ENCODE data around the gene RPL38.

The RPL38 gene

DNA sequence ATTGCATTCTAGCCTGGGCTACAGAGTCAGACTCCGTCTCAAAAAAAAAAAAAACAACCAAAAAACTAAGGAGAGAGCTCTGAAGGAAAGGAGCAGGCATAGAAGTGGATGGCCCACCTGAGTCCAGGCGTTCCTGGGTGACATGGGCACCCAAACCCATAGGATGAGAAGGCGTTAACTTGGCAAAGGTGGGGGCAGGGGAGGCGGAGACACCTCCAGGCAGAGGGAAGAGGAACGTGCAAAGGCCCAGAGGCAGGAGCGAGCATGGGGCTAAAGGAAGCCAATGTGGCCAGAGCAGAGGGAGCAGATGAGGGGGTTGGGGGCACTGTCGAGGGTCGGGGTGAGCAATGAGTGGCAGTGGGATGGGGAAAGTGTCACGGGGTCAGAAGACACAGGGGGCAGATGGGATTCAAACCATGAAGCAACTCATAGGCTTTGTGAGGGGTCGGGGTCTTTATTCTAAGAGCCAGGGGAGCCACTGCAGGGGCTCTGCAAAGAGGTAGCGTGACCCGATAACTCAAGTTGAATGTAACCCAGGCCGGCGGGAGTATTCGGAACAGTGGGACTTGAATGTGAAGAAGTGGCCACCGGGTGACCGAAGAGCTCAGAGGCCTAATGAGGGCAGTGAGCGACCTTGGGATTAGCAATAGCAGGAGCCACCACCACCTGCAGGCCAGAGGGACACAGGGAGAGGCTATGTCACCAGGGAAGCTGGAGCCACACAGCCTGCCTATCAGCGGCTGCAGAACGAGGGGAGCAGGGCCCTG, 21.7 kb downstream of the RPL38 start:
- no peak for DNase-seq (ENCODE audit: low read depth)

DNA sequence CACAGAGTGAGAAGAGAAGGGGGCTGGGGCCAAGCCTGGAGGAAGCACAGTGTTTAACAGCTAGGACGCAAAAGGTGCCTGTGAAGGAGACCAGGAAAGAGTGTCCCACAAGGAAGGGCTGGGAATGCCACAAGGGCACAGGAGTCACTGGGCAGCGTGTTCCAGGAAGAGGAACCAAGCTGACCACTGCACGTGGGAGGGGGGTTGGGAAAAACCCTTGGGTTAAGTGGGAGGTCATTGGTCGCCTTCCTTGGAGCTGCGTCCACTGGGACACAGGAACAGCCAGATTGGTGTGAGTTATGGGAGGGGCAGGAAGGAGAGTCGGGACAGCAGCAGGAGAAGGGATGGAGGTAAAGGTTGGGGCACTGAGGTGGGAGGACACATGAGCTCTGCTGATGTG, 22.8 kb downstream of the RPL38 start:
- no peak for DNase-seq (ENCODE audit: low read depth)

DNA sequence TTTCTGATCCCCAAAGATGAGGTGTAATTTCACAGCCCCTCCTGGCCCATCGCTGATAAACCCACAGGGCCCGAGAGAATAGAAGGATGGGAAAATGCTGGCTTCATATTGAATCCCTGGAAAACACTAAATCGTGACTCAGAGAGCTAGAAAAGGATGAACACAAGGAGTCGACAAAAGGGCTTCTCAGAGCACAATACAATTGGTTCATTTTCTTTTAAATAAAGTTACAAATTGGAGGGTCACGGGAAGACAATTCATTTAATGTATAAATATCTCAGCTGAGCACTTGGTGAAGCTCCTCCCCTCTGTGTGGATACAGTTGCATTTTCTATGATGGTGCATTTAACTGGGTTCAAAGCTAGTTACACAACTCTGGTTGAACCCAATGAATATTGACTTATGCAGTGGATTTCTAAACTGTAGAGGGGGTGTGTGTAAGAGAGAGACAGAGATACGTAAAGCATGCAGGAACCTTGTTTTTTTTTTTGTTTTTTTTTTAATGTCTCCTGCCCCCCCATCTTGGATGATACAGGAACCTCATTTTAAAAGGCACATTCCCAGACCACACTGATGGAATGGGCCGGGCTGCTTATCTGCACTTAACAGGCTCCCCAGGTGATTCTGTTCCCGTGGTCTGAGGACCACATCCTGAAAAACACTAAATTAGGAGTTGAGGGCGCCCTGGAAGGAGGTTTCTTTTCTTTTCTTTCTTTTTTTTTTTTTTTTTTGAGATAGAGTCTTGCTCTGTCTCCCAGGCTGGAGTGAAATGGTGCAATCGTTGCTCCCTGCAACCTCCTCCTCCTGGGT, 24.0 kb downstream of the RPL38 start:
- no peak for DNase-seq (ENCODE audit: low read depth)

DNA sequence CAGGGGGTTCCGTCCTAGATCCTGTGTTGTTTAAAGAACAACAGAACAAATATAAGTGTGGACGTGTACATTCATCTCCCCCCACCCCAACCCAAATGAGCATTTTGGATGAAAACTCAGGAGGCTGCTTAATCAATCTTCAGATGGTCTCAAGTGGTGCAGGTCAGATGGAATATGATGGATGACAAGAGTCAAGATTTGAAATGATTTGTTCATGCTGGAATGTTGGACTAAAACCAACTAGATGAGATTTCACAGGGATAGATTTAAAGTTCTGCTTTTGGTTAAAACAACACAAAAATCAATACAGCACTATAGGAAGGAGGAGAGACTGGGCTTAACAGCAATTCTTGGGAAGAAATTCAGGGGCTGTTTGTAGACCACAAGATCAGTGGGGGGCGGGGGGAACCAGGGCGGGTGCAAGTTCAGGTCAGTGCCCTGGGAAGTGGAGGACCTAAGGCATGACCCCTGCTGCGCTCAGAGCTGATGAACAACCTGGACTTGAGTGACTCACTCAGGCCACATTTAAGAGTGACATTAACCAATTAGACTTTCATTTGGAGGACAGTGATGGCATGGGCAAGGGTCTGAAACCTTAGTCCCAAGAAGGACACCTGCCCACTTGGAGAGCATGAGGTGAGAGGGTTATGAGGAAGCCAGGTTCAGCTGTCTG, 25.0 kb downstream of the RPL38 start:
- no peak for DNase-seq (ENCODE audit: low read depth)

DNA sequence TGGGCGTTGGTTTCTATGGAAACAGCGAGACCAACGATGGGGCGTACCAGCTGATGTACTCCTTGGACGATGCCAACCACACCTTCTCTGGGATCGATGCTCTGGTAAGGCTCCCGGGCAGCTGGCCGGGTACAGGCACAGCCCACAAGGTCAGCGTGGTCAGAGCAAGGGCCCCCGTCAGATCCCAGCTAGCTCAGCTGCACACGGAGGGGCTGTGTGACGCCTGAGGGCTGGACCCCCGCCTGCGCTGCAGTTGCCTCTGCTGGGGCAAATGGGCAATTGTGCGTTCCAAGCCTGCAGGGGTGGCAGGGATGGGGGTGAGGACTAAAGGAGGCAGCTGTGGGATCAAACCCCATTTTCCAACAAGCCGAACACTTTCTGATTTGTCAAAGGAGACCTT, 27.4 kb downstream of the RPL38 start:
- DNase-seq (ENCODE audit: low read depth) = no peak

DNA sequence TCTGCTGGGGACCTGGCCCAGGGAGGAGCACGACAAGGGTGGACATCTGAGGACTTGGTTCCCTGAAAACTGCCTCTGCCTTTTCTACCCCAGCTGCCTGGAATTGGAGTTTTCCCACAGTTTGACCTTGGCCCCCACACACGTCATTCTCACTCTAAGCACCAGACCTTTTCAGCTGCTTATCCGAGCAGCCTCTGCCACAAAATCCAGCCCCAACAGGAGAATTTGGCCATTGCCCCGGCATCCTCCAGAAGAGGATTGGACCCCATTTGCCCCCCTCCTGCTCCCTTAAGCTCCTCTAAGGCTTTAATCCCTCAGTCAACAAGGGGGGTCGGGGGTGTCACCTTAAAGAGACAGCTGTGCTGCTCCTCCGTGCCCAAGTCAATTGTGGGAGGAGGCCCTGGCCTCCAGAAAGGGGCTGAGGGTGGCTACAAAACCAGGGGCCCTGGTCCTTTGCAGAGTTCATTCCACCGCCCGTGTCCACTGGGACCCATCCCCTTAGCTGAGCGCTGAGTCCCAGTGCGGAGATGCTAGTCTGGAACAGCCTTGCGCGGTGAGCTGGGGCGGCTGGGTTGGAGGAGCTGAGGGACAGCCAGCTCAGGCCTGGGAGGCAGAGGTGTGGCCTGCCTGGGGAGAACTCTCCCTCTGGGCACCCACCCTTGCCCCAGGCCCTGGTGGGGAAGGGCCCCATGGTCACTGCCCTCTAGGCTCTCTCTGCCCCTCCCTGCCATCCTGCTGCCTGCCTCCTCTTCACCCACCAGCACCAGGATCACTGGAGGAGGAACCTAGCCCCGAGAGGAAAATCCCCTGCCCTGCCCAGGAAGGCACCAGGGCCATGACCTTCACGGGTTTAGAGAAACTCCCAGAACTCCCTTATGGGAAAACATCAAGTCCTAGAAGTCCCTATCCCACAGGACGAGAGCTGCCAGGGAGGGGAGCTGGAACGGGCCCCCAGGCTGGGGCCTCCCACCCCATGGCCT, 28.7 kb downstream of the RPL38 start:
- no peak for DNase-seq (ENCODE audit: low read depth)

DNA sequence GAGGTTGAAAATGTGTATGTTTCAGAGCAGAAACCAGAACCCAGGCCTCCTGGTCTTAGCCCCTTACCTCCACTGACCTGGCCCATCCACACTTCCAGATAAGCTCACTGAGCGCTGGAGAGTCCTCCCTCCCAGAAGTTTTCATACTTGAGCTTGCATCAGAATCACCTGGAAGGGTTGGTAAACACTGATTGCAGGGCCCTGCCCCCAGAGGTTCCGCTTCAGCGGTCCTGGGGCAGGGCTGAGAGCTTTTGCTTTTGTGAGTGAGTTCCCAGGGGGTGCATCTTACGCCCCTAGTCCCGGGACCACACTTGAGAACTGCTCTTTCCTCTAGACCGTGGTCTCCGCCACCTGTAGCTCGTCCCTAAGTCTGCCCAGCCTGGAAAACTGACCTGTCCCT, 30.5 kb downstream of the RPL38 start:
- no peak for DNase-seq (ENCODE audit: low read depth)

DNA sequence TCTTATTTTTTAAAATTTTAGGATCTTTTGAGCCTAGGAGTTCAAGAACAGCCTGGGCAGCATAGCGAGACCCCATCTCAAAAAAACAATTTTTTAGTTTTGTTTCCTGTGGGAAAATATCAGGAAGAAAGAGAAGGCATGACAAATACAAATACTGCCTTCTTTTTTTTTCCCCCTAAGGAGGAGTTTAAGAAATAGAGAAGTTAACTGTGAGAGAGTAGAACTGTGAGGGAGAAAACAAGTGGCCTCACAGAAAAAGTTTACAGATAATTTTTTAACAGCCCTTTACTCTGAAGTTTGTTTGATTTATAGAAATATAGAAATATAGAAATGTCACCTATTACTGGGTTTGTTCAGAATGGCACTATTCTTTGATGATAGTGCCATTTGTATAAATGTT, 31.0 kb downstream of the RPL38 start:
- no peak for DNase-seq (ENCODE audit: low read depth)

DNA sequence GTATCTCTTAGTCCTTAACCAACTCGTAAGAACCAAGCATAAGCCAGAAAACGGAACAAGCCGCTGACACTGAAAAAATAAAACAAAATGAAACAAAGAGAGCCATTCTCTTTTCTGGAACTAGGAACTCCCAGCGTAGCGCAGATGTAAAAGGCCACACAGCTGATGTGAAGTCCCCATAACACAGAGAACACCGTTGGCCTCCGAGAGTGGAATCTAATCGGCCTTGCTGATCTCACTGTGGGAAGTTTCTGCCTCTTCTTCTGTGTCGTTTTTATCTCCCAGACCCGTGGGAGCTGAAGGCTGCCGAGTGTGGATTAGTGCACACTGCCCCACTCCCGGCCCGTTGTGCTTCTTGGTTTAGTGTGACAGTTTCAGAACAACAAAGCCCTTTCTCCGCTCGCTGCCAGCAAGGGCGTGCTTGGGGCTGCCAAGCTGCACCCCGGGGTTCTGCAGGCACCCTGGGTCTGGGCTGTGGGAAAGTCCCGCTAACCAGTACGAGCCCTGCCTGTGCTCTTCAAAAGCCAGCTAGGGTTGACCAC, 31.6 kb downstream of the RPL38 start:
- no peak for DNase-seq (ENCODE audit: low read depth)

DNA sequence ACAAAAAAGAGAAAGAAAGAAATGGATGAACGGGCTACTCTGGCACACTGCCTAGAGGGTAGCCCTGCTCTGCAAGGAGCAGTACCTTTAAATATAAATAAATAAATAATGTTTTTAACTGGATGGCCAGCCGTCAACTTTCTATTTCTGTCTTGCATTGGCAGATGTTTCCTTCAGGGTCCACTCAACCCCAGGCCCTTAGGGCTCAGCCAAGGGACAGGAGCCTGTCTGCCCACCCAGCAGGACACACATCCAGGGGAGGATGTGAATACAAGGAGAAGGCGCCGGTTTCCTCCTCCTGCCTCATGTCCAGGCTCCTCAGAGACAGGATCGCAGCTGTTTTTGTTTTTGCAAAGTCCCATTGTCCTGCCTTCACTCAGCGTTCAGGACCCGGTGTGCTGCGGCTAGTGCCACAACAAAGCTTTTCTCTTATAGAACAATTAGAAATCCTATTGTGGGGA, 32.5 kb downstream of the RPL38 start:
- no peak for DNase-seq (ENCODE audit: low read depth)

DNA sequence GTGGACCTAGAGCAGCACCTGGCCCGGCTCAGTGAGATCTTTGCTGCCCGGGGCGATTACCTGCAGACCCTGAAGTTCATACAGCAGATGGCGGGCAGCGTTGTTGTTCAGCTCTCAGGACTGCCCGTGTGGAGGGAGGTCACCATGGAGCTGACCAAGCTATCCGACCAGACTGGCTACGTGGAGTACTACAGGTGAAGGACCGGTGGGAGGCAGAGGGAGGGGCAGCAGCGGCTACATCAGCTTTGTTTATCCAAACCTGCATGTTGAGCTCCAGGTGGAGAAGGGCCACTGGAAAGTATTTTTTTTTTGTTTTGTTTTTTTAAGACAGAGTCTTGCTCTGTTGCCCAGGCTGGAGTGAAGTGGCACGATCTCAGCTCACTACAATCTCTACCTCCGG, 33.8 kb downstream of the RPL38 start:
- DNase-seq (ENCODE audit: low read depth) = no peak

DNA sequence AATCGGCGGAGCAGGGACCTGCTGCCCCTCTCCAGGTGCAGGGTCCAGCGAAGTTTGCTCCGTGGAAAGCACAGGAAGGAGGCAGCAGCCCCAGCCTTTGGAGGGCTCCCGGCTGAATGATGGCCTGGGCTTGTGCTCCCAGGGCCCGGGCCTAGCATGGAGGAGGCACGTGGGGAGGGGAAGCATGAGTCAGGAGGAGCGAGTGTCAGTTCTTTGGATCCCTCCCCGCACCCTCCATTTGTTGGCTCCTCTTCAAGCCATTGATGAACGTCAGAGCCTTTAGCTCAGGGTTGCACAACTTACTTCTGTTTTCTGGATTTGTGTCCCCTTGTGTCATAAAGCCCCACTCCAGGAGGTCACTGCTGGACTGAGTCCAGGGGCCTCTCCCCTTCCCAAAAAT, 35.7 kb downstream of the RPL38 start:
- DNase-seq (ENCODE audit: low read depth) = no peak

DNA sequence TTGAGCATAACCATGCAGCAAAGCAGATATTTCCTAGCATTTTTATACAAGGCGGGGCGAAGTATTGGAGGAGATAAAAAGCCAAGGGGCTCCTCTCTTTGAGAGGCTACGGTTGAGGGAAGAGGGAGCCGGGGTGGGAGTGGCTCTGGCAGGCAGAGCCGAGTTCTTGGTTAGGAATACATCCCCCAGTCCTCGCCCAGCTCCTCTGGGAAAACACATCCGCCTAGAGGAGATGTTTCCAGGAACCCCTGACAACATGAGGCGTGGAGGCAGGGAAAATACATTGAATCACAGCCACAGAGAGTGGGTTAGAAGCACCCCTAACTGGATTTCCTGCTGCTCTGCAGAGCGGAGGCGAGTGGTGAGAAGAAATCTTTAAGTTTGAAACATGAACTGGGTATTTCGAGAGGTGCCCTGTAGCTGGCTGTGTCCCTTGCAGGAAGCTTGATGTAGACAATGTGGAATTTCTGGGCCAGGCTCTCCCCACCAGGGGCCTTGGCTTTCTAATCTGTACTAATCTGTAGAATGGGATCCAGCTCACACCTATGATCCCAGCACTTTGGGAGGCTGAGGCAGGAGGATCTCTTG, 37.2 kb downstream of the RPL38 start:
- DNase-seq (ENCODE audit: low read depth) = no peak

DNA sequence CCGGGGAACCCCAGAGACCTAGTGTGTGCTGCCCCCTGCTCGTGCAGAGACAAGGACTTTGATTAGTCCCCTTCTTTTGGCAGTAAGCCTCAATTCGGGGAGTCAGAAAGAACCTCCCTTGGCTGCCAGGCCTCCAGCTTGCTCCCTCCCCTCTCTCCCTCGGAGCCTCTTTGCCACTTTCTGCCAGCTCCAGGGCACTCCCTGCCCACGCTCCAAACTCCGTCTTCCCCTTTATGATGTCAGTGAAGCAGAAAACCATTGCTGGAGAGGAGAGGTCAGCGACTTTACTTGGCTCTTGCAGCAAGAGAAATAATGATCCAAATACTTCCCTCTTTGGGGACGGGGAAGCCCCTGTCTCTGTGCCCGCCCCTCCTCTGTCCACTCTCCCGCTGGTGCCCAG, 38.0 kb downstream of the RPL38 start:
- DNase-seq (ENCODE audit: low read depth) = no peak

DNA sequence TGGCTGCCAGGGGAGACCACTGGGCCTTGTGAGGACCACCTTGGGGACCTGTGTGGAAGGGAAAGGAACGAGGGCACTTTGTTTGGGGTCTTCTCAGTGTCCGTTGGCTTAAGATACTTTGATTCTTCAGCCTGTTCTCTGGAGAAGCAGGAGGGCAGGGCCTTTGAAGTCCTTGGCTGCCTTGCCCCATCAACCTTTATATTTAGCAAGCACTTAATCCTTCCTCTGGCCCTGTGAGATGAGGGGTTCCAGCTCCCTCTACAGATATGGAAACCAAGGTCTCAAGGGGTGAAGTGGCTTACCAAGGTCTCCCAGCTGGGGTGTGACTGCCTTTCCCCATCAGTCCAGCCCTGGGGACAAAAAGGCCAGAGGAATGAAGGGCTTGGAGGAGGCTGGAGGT, 38.4 kb downstream of the RPL38 start:
- no peak for DNase-seq (ENCODE audit: low read depth)

DNA sequence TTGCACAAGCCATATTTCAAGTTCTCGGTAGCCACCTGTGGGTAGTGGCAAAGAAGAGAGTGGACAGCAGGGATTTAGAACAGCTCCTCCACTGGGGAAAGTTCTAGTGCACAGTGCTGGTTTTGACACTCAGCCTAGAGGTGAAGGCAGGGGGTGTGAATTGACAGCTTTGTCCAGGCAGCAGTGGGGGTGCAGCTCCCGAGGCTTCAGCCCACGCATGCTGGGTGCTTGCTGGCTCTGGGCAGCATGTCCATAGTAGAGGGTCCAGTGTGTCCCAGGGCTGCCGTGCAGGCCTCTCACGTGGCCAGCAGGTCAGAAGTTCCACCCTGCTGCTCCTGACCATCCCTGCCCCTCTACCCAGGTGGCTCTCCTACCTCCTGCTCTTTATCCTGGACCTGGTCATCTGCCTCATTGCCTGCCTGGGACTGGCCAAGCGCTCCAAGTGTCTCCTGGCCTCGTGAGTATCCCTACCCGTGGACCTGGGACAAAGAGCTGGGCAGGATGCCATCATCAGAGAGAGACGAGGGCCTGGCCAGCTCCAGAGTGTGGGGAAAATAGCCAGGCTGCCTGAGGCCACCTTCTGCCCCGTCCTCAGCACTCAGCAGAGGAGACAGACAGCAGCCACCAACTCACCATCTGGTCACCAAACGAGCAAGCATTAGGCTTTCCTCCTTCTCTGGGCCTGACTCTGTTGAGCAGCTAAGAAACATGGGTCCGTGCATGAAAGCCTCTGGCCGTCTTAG, 39.7 kb downstream of the RPL38 start:
- no peak for DNase-seq (ENCODE audit: low read depth)

DNA sequence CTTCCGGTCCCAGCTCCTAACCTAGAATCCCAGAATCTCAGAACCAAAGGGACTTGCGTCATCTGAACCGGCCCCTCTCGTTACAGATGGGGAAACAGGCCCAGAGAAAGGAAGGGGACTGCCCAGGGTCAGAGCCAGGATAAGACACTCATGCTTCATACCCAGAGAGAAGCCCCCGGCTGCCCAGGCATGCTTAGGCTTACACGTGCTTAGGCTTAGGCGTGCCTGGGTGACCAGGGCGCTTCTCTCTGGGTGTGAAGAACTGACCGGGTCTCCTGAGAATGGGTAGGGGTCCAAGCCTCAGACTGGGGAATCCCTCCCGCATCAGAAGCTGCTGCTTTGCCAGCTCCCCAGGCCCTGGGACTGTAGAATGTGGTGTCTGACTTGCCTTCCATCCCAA, 40.6 kb downstream of the RPL38 start:
- no peak for DNase-seq (ENCODE audit: low read depth)

DNA sequence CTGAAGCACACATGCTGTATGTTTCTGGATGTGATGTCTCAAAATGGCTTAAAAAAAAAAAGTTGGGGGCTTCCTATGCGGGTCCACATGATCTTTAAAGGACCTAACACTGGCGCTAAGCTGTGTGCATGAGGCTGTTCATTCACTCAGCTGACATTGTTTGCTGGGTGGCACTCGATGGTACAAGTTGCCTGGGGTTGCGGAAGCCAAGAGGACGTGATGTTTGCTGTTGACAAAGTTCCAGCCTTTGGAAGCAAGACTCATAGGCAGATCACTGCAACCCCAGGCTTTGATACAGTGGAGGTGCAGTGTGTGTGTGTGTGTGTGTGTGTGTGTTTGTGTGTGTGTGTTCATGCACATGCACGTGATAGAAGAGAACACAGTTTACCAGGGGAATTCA, 41.1 kb downstream of the RPL38 start:
- DNase-seq (ENCODE audit: low read depth) = no peak

DNA sequence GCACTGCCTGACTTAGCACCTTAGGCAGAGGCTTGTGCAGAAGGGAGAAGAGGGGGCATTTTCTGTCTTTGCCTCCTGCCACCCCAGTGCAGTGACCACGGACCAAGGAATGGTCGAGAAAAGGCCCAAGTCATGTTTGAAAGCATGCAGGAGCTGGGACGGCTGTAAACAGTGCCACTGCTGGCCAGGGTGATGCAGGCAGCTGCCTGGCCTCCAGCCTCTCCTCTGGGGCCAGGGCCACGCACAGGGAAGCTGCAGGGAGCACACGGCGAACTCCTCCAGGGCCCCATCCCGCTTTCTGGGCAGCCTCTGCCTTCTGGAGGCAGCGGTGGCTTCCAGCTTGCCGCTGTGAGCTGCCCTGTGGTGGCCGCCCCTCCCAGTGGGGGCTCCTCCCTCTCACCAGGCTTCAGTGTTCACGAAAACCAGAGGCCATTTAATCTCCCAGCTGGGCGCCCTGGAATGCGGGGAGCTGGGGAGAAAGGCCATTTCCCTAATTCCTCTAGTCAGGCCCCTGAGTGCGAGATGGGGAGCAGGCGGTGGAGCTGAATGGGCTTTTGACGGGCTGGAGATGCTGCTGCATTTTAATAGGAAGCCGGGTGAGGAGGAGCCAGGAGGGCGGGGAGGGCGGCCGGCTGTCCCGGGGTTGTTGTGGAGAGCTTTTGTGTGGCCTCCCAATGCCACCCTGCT, 41.8 kb downstream of the RPL38 start:
- no peak for DNase-seq (ENCODE audit: low read depth)

DNA sequence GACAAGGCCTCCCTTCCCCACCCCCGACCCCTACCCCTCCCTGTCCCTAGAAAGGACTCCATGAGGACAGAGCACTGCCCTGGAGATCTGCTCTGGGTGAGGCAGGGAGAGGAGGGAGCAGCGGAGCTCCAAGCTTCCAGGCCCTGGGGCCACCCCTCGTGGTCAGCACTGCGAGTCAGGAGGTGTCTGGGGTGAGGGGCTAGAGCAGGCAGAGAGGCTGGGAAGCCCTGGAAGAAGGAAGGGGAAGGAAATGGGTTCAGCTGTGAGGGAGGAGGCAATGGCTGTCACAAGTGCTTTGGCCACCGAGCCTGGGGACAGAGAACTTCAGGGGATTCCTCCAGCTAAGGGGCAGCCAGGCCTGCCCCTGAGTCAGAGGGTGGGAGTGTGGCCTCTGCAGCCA, 42.4 kb downstream of the RPL38 start:
- DNase-seq (ENCODE audit: low read depth) = no peak
